DMS53 treated with DMSO at 0.1 percent for 48 hours (cell line): Measurements from ENCODE around the gene PHF24.
A peak's percentile ranks its signal among the peaks of the same experiment; 100 is the strongest.
"Not testable (repeated sequence)": the region's sequence is repeated elsewhere in the genome, so short reads cannot be mapped to it uniquely, and the experiment has no call there.

ENCODE experiments used
- DNase-seq: peaks from one replicate; lab custom pipeline; 2025; ENCODE audit not compliant: unreplicated experiment; lab: John Stamatoyannopoulos, UW

PHF24 gene

GRCh38 chr9:34957492-34958410 lies at the start of gene PHF24:
Gene PHF24 (plus strand): TSS chr9:34958285. CDS start chr9:34971299, 13,014 bp downstream.
- DNase-seq, result no peak

DNA sequence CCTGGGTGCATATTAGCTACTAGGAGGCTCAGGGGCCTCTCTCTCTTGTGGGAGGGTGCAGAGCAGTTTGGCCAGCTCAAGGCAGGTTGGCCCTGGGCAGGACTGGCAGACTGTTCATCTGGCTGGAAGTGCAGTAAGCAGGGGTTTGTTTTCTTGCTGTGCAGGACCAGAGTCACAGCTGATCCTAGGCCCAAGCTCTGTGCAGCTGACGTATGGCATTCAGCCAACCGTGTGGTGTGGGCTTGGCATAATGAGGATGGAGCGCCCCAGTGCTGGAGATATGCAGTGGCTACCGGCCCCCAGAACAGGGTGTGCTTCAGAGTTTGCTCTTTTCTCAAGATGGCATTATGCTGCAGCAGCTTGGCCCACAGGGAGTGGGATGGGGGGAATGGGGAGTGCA lies 31.0 kb upstream of the PHF24 start:
- no peak for DNase-seq

GRCh38 chr9:34928921-34929320 lies 29.2 kb upstream of the PHF24 start:
- no peak for DNase-seq

GRCh38 chr9:34929506-34930102 lies 28.5 kb upstream of the PHF24 start:
- peak; percentile 10 for DNase-seq

- DNase-seq, result not testable (repeated sequence)
Measured at GRCh38 chr9:34939989-34940388, 18.1 kb upstream of the PHF24 start.

DNA sequence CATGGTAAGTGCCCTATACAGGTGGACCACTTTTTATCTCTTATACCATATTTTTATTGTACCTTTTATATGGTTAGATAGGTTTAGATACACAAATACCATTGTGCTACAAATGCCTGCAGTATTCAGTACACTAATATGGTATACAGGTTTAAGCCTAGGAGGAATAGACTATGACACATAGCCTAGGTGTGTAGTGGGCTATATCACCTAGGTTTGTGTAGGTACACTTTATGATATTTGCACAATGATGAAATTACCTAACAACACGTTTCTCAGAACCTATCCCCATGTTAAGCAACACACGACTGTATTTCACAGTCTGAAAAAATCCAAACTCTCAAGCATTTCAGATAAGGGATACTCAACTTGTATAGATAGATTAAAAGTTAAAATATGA lies 9.6 kb upstream of the PHF24 start:
- DNase-seq, result no peak

DNA sequence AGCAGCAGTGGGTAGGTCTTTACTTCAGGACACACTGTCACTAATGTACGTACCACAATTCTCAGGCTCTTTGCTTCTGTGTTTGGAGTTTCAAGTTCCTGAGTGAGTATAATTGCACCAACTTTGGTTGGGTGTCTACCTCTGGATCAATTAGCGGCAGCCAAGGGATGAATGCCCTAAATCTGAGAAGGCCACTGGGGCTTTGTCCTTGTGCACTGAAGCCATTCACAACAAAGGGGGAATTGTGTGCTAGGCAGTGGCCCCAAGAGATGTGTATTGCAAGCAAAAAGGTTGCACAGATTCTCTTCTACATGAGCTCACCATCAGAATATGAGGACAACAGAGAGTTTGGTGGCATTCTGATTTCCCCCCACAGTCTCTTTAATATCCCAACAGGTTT lies 3.9 kb upstream of the PHF24 start:
- DNase-seq, result no peak

DNA sequence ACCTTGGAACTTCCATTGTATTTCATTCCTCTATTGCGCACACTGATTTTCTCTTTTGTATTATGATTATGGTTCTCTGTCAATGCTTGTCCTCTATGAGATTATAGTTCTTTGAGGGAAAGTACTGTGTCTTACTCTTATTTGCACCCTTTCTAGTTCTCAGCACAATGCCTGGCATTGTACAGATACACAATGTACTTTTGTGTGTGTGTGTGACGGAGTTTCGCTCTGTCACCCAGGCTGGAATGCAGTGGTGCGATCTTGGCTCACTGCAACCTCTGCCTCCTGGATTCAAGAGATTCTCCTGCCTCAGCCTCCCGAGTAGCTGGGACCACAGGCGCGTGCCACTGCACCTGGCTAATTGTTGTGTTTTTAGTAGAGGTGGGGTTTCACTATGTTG lies 2.0 kb upstream of the PHF24 start:
- not testable (repeated sequence) for DNase-seq

- DNase-seq, result no peak
Measured at GRCh38 chr9:34956648-34957047, 1.4 kb upstream of the PHF24 start.

DNA sequence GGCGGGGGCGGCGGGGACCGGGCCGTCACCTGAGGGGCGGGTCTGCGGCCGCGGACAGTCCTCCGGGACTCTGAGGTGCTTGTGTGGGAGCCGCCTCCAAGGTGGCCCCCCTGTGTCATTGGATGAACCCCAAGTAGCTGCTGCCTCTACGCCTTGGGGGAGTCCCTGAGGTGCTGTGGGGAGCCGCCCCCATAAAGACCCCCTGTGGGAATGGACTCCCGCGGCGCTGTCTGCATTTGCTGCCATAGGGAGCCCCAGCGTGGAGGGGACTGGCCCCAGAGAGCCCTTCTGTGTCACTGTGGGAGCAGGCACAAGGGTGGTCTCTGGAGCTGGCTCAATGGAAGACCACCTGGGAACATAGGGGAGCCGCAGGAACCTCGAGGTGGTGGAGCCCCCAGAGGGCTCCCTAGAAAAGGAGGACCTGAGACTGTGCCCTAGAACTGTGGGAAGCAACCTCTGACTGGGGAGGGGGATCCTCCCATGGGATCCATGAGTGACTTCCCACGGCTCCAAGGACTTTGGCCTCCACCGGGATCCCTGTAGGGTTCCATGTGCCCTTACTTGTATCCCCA lies 412 bp downstream of the PHF24 start:
- no peak for DNase-seq

- no peak for DNase-seq
Measured at GRCh38 chr9:34959461-34959860, 1.4 kb downstream of the PHF24 start.

GRCh38 chr9:34961574-34962490 lies 3.7 kb downstream of the PHF24 start:
- no peak for DNase-seq

DNA sequence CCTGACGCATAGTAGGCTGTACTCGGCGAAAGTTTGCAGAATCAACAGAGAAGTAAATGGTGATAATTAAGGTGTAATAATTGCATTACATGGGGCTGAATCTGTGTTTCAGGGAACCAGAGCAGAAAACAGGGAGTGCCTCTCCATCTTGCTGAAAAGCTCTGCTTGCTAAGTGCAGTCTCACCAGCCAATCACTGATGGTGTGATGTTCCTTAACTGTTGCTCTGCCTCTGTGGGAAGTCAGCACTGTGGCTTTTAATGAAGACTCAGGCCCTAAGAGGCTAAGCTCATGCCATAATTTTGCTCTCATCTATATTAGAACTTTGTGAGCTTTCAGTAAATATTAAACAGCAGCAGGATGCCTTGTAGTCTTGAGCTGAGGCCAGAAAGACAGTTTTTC lies 4.5 kb downstream of the PHF24 start:
- DNase-seq, result no peak

GRCh38 chr9:34963552-34963951 lies 5.5 kb downstream of the PHF24 start:
- DNase-seq, result no peak

DNA sequence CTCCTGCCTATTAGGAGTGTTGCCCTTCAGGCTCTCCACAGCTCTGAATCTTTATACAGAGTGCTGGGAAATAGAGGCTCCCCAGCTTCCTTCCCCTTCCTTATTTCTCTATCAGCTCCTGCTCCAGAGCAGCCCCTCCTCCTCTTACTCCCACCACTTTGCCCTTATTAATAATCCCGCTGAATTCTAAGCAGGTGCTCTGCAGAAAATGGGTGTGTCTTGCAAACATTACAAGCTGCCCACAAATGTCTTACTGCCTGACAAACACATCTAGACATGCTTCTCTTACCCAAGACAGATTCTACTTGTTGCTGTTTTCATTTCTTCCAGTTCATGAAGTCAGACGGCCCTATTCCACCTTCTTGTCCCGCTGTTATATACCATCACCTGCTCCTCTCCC lies 6.4 kb downstream of the PHF24 start:
- no peak for DNase-seq

DNA sequence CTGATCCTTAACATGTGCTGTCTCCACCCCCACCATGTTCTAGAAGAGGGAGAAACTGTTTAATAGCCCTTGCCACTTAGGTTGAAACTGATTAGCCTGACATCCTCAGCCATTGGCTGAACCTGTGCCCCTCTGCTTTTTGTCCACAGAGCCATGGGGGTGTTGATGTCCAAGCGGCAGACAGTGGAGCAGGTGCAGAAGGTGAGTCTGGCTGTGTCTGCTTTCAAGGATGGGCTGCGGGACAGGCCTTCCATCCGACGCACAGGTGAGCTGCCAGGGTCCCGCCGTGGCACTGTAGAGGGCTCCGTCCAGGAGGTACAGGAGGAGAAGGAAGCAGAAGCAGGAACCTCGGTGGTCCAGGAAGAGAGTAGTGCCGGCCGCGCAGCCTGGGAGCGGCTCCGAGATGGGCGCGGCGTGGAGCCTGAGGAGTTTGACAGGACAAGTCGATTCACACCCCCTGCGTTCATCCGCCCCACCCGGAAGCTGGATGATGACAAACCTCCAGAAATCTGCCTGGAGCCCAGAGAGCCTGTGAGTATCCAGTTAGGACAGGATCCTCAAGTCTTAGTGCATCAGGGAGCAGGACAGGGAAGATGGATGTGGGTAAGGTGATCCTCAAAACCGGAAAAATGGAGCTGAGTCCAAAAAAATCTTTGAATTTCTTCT lies 13.2 kb downstream of the PHF24 start:
- DNase-seq, result no peak

GRCh38 chr9:34974664-34975063 lies 16.6 kb downstream of the PHF24 start:
- DNase-seq, result no peak

- no peak for DNase-seq
Measured at GRCh38 chr9:34976441-34976840, 18.4 kb downstream of the PHF24 start.

GRCh38 chr9:34976992-34977391 lies 18.9 kb downstream of the PHF24 start:
- DNase-seq, result no peak

GRCh38 chr9:34980181-34980761 lies 22.2 kb downstream of the PHF24 start:
- no peak for DNase-seq
